Measurements from ENCODE around the gene HIC1.

Gene HIC1

GRCh38 chr17:2077040-2077439 lies 22.1 kb downstream of the HIC1 start:
- TF ChIP-seq CTCF (IDR thresholded peaks at IDR 0.05; ENCODE audit: extremely low read depth, missing control alignments): no peak
- DNase-seq (ENCODE audit: low spot score): no peak

GRCh38 chr17:2081564-2081963 lies 26.7 kb downstream of the HIC1 start:
- no peak for TF ChIP-seq CTCF (IDR thresholded peaks at IDR 0.05; ENCODE audit: extremely low read depth, missing control alignments)
- DNase-seq (ENCODE audit: low spot score): no peak

GRCh38 chr17:2082003-2082781 lies 27.3 kb downstream of the HIC1 start:
- no peak for DNase-seq (ENCODE audit: low spot score)
- no peak for TF ChIP-seq CTCF (IDR thresholded peaks at IDR 0.05; ENCODE audit: extremely low read depth, missing control alignments)

GRCh38 chr17:2083613-2084035 lies 28.7 kb downstream of the HIC1 start:
- DNase-seq (ENCODE audit: low spot score): peak; percentile 75
- no peak for TF ChIP-seq CTCF (IDR thresholded peaks at IDR 0.05; ENCODE audit: extremely low read depth, missing control alignments)

- no peak for TF ChIP-seq CTCF (IDR thresholded peaks at IDR 0.05; ENCODE audit: extremely low read depth, missing control alignments)
- no peak for DNase-seq (ENCODE audit: low spot score)
Measured at GRCh38 chr17:2084036-2084765, 29.3 kb downstream of the HIC1 start.

- no peak for DNase-seq (ENCODE audit: low spot score)
- TF ChIP-seq CTCF (IDR thresholded peaks at IDR 0.05; ENCODE audit: extremely low read depth, missing control alignments): no peak
Measured at GRCh38 chr17:2084766-2085647, 30.1 kb downstream of the HIC1 start.

GRCh38 chr17:2085648-2085949 lies 30.7 kb downstream of the HIC1 start:
- no peak for DNase-seq (ENCODE audit: low spot score)
- no peak for TF ChIP-seq CTCF (IDR thresholded peaks at IDR 0.05; ENCODE audit: extremely low read depth, missing control alignments)

Measured in GM20000 (cell line).